MM.1S (cell line): ENCODE data around the gene ANTXR1.

ENCODE experiments used
- EZH2 ChIP-seq: fragments of 300-600 bp; sonication (generic); optimal IDR thresholded peaks from 2 replicates; pipeline ENCODE3; 2017; ENCODE audit warnings: low read depth, mild to moderate bottlenecking, antibody characterized with exemption, low read length, mixed read lengths
- TF ChIP-seq, protein P1 (sequence below): fragments of 300-600 bp; sonication (generic); IDR thresholded peaks from 2 replicates; pipeline ENCODE4 v1.5.1; 2016; ENCODE audit warnings: antibody characterized with exemption, low read length, mixed read lengths

DNA sequence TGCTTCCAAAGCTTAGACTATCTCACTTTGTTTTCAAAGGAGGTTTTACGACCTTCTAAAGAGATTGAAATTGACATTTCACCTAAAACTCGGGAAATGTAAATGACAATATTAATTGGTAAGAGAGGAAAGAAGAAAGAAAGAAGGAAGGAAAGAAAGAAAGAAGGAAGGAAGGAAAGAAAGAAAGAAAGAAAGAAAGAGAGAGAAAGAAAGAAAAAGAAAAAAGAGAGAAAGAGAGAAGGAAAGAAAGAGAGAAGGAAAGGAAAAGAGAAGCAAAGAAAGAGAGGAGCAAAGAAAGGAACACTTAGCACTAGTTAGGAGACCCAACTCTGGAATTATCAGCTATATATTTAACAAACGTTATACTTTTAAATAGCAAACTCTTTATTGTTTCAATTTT lies 34.9 kb upstream of the ANTXR1 start:
- TF ChIP-seq, protein P1, sequence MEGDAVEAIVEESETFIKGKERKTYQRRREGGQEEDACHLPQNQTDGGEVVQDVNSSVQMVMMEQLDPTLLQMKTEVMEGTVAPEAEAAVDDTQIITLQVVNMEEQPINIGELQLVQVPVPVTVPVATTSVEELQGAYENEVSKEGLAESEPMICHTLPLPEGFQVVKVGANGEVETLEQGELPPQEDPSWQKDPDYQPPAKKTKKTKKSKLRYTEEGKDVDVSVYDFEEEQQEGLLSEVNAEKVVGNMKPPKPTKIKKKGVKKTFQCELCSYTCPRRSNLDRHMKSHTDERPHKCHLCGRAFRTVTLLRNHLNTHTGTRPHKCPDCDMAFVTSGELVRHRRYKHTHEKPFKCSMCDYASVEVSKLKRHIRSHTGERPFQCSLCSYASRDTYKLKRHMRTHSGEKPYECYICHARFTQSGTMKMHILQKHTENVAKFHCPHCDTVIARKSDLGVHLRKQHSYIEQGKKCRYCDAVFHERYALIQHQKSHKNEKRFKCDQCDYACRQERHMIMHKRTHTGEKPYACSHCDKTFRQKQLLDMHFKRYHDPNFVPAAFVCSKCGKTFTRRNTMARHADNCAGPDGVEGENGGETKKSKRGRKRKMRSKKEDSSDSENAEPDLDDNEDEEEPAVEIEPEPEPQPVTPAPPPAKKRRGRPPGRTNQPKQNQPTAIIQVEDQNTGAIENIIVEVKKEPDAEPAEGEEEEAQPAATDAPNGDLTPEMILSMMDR = no peak
- no peak for TF ChIP-seq EZH2
